Adrenal gland (tissue), 5 donors: ENCODE data around the gene GSX2.

Experiments
- POLR2A ChIP-seq, 2 donors: fragments of 450-650 bp; IDR thresholded peaks; one replicate each; pipeline ENCODE4 v1.6.1; 2017; ENCODE audit warnings: antibody characterized with exemption in 2 of 2, mild to moderate bottlenecking in 2 of 2, moderate library complexity in 1 of 2
- TF ChIP-seq, protein P1 (sequence below), 6 experiments: fragments of 450-650 bp in 4 of 6; fragments of 200-600 bp in 2 of 6; sonication (generic) in 1 of 6; IDR thresholded peaks; 1 replicate in 5 of 6; 2 replicates in 1 of 6; pipeline versions ENCODE4 v1.5.1 to v1.8.0; 2016 to 2021; ENCODE audit warnings: antibody characterized with exemption in 6 of 6, mild to moderate bottlenecking in 2 of 6, moderate library complexity in 1 of 6
- donor health status: DM: no; HTN: no; CAD: no.

DNA sequence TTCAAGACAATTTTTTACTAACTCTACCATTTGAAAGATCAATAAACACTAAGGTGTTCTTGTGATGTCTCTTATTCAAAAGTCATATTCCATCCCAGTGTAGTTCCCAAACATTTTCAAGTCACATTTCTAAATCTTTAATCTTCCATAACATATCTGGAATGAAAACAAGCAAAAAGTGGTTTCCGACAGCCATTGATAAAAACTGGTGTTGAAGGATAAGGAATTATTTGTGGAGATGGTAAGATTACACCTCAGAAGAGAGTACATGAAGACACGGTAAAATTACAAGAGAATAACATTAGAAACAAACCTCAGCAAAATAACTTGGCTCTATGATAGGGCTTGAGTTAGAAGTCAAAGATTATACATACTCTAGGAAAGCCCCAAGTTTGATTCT, 39.8 kb upstream of the GSX2 start:
- TF ChIP-seq, protein P1, sequence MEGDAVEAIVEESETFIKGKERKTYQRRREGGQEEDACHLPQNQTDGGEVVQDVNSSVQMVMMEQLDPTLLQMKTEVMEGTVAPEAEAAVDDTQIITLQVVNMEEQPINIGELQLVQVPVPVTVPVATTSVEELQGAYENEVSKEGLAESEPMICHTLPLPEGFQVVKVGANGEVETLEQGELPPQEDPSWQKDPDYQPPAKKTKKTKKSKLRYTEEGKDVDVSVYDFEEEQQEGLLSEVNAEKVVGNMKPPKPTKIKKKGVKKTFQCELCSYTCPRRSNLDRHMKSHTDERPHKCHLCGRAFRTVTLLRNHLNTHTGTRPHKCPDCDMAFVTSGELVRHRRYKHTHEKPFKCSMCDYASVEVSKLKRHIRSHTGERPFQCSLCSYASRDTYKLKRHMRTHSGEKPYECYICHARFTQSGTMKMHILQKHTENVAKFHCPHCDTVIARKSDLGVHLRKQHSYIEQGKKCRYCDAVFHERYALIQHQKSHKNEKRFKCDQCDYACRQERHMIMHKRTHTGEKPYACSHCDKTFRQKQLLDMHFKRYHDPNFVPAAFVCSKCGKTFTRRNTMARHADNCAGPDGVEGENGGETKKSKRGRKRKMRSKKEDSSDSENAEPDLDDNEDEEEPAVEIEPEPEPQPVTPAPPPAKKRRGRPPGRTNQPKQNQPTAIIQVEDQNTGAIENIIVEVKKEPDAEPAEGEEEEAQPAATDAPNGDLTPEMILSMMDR (IDR thresholded peaks at IDR 0.05): no peak
- TF ChIP-seq POLR2A (IDR thresholded peaks at IDR 0.05): no peak
